Neural progenitor cell (in vitro differentiated cells): ENCODE results near the gene CMTM4.

ENCODE experiments used
- EZH2phosphoT487 ChIP-seq: fragments of 200-600 bp; sonication (generic); IDR thresholded peaks from 2 replicates; pipeline ENCODE4 v1.6.1; 2017; ENCODE audit warnings: antibody characterized with exemption
- TF ChIP-seq, protein P1 (sequence below): fragments of 200-600 bp; sonication (generic); IDR thresholded peaks from 2 replicates; pipeline ENCODE4 v1.5.1; 2017; ENCODE audit warnings: antibody characterized with exemption, mild to moderate bottlenecking

DNA sequence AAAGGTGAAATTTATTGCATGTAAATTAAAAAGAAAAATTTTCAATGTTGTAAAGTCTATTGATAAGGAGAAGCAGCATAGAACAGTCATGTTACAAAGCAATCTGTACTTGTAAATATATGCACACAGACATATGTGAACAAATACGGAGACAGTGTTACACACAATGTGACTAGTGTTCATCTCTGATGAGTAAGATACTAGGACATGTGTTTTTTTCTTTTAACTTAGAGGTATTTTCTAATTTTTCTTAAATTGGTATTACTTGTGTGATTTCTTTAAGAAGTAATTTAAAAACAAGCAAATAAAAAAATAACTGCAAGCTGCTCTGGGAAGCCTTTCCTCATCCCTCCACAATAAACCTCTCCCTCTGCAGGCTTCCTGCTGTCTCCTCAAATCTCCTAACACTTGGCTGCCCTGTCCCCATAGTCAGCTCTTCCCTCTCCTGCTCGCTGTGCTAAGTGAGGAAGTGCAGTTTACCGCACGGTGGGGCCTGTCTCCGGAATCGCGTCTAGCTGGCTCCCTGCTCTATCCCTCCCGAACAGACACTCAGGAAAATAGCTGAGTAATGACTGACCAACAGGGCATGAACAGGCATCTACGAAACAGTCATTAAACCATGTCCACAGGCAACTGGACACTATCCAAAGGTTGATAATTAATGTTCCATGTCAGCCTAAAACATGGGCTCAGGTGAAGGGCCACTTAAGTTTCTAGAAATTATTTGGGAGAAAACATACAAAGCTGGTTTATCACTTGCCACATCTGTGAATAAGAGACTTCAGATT, 35.9 kb downstream of the CMTM4 start:
- TF ChIP-seq, protein P1, sequence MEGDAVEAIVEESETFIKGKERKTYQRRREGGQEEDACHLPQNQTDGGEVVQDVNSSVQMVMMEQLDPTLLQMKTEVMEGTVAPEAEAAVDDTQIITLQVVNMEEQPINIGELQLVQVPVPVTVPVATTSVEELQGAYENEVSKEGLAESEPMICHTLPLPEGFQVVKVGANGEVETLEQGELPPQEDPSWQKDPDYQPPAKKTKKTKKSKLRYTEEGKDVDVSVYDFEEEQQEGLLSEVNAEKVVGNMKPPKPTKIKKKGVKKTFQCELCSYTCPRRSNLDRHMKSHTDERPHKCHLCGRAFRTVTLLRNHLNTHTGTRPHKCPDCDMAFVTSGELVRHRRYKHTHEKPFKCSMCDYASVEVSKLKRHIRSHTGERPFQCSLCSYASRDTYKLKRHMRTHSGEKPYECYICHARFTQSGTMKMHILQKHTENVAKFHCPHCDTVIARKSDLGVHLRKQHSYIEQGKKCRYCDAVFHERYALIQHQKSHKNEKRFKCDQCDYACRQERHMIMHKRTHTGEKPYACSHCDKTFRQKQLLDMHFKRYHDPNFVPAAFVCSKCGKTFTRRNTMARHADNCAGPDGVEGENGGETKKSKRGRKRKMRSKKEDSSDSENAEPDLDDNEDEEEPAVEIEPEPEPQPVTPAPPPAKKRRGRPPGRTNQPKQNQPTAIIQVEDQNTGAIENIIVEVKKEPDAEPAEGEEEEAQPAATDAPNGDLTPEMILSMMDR, result peak; percentile 15
- TF ChIP-seq EZH2phosphoT487, result no peak
